OCI-LY1 (cell line): ENCODE measurements around the gene DEPDC5.

ENCODE experiments used
- EZH2 ChIP-seq: fragments of 200-600 bp; sonication (generic), shearing (Covaris generic); IDR thresholded peaks from 2 replicates; pipeline ENCODE4 v1.8.0; 2017; ENCODE audit warnings: borderline replicate concordance, mixed run types, mild to moderate bottlenecking, antibody characterized with exemption, low read length, moderate library complexity, mixed read lengths
- TF ChIP-seq, protein P1 (sequence below): fragments of 200-600 bp; sonication (generic), shearing (Covaris generic); IDR thresholded peaks from 2 replicates; pipeline ENCODE4 v1.5.1; 2017; ENCODE audit warnings: mild to moderate bottlenecking, antibody characterized with exemption, low read length, moderate library complexity, mixed read lengths

DNA sequence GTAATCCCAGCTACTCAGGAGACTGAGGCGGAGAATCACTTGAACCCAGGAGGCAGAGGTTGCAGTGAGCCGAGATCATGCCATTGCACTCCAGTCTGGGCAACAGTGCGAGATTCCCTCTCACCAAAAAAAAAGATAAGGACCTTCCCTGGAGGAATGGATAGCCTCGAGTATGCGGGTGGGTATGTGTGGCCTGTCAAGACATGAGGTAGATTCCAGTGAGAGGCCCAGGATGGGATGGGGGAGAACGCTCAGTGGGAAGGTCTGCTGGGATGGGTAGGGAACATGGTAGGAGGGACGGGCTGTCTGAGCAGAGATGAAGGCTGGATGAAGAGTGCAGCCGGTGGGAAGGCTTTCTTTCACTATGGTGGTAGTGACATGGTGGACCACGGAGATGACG is 151.5 kb downstream of the DEPDC5 start:
- TF ChIP-seq, protein P1, sequence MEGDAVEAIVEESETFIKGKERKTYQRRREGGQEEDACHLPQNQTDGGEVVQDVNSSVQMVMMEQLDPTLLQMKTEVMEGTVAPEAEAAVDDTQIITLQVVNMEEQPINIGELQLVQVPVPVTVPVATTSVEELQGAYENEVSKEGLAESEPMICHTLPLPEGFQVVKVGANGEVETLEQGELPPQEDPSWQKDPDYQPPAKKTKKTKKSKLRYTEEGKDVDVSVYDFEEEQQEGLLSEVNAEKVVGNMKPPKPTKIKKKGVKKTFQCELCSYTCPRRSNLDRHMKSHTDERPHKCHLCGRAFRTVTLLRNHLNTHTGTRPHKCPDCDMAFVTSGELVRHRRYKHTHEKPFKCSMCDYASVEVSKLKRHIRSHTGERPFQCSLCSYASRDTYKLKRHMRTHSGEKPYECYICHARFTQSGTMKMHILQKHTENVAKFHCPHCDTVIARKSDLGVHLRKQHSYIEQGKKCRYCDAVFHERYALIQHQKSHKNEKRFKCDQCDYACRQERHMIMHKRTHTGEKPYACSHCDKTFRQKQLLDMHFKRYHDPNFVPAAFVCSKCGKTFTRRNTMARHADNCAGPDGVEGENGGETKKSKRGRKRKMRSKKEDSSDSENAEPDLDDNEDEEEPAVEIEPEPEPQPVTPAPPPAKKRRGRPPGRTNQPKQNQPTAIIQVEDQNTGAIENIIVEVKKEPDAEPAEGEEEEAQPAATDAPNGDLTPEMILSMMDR: no peak
- no peak for TF ChIP-seq EZH2
